GM12878 (cell line): ENCODE data around the gene TNIP1. TPM values are rescaled to one million over a fixed set of nuclear protein-coding genes. Genes with fewer than 3 reads are reported as not detected.

Source experiments
- ATAC-seq: fragments of 200-7000 bp; cut with Tn5 transposase; 3 replicates; pipeline ENCODE4 v1.9.1; 2020; ENCODE audit warnings: mild to moderate bottlenecking, moderate library complexity
- BruUV-seq: library from RNA; stranded (reverse); fragments of 400-500 nt; replicated peaks from 2 replicates; lab custom pipeline; 2021; lab: Mats Ljungman, UMichigan
- CTCF ChIA-PET: fragments of 300-600 bp; sonication (Branson Sonifier 250); formaldehyde crosslinking; extraction: SDS; loops from one replicate; lab custom pipeline; 2021; ENCODE audit warnings: inconsistent platforms; lab: Yijun Ruan, JAX
- POLR2A ChIA-PET: fragments of 350-600 bp; formaldehyde crosslinking; extraction: SDS; loops from one replicate; lab custom pipeline; 2021; ENCODE audit warnings: inconsistent platforms; lab: Charles Lee
- RAD21 ChIA-PET: fragments of 300-600 bp; sonication (Branson Sonifier 250); formaldehyde crosslinking; loops from one replicate; lab custom pipeline; 2023; ENCODE audit warnings: antibody characterized with exemption; ENCODE audit not compliant: unreplicated experiment; lab: Charles Lee
- SMC1A ChIA-PET: fragments of 300-600 bp; sonication (Branson Sonifier 250); formaldehyde crosslinking; loops from one replicate; lab custom pipeline; 2023; ENCODE audit not compliant: unreplicated experiment, uncharacterized antibody; lab: Charles Lee
- DNase-seq: peaks from one replicate; pipeline ENCODE4 v3.0.0-alpha.2; 2011; ENCODE audit warnings: low read depth, low spot score
- FAIRE-seq: peaks from 3 replicates; lab custom pipeline; 2011; peaks lifted over from hg19 to GRCh38; lab: Jason Lieb, UNC
- H2AFZ ChIP-seq: 2 replicates; pipeline ENCODE4 v1.6.0; 2011; ENCODE audit warnings: low read depth, low read length, control low read depth; ENCODE audit not compliant: control insufficient read depth
- H3K27ac ChIP-seq: 2 replicates; pipeline ENCODE4 v1.5.1; 2011; ENCODE audit warnings: control low read depth; ENCODE audit not compliant: control insufficient read depth, insufficient read depth
- H3K27me3 ChIP-seq, 2 experiments: replicated peaks in 1 of 2; 2 replicates each; pipeline versions ENCODE4 v1.6.0 to v1.6.1; 2011; ENCODE audit warnings: low read length in 1 of 2; ENCODE audit not compliant: control insufficient read depth in 2 of 2, insufficient read depth in 2 of 2
- H3K36me3 ChIP-seq, 2 experiments: 2 replicates each; pipeline ENCODE4 v1.5.1; 2011; ENCODE audit warnings: low read length in 1 of 2; ENCODE audit not compliant: control insufficient read depth in 2 of 2, insufficient read depth in 2 of 2
- H3K4me1 ChIP-seq: 2 replicates; pipeline ENCODE4 v1.6.1; 2011; ENCODE audit warnings: mild to moderate bottlenecking, low read length, moderate library complexity, mixed read lengths; ENCODE audit not compliant: control insufficient read depth, insufficient read depth
- H3K4me2 ChIP-seq: 2 replicates; pipeline ENCODE4 v1.6.0; 2011; ENCODE audit warnings: control low read depth; ENCODE audit not compliant: control insufficient read depth, insufficient read depth
- H3K4me3 ChIP-seq: fragments of 200-600 bp; sonication (generic); 2 replicates; pipeline ENCODE4 v1.5.1; 2016
- H3K79me2 ChIP-seq: 2 replicates; pipeline ENCODE4 v1.6.0; 2011; ENCODE audit warnings: low read length; ENCODE audit not compliant: control insufficient read depth, insufficient read depth
- H3K9ac ChIP-seq: 2 replicates; pipeline ENCODE4 v1.8.0; 2011; ENCODE audit warnings: low read length, control low read depth, mixed read lengths; ENCODE audit not compliant: control insufficient read depth, insufficient read depth
- H3K9me3 ChIP-seq: replicated peaks from 3 replicates; pipeline ENCODE4 v1.5.1; 2011; ENCODE audit warnings: mild to moderate bottlenecking, low read length; ENCODE audit not compliant: control insufficient read depth, insufficient read depth
- H4K20me1 ChIP-seq: 2 replicates; pipeline ENCODE4 v1.6.0; 2011; ENCODE audit not compliant: control insufficient read depth, insufficient read depth
- IRF4 ChIP-seq: IDR thresholded peaks from 2 replicates; pipeline ENCODE4 v1.6.1; 2011; ENCODE audit warnings: low read depth, low read length
- KLF5 ChIP-seq: fragments of 450-650 bp; IDR thresholded peaks from 2 replicates; pipeline ENCODE4 v1.6.1; 2014; ENCODE audit warnings: mild to moderate bottlenecking; ENCODE audit not compliant: partially characterized antibody
- NR2C2 ChIP-seq: IDR thresholded peaks from 2 replicates; pipeline ENCODE4 v1.6.1; 2011; ENCODE audit warnings: borderline replicate concordance, low read depth; ENCODE audit not compliant: control insufficient read depth, insufficient read length
- POLR2A ChIP-seq: IDR thresholded peaks from 2 replicates; pipeline ENCODE4 v1.6.1; 2011; ENCODE audit warnings: low read depth, mild to moderate bottlenecking, low read length
- RUNX3 ChIP-seq: IDR thresholded peaks from 2 replicates; pipeline ENCODE4 v1.6.1; 2012; ENCODE audit warnings: low read length, inconsistent platforms
- YY1 ChIP-seq: IDR thresholded peaks from 2 replicates; pipeline ENCODE4 v1.6.1; 2011; ENCODE audit warnings: low read depth, mild to moderate bottlenecking, low read length
- ZZZ3 ChIP-seq: IDR thresholded peaks from 2 replicates; pipeline ENCODE4 v1.6.1; 2011; ENCODE audit warnings: low read depth; ENCODE audit not compliant: control insufficient read depth, insufficient read length
- WGBS: methylation state at CpG from one replicate; pipeline ENCODE4 v1.1.6; 2016; ENCODE audit warnings: low lambda C conversion rate; ENCODE audit not compliant: insufficient replicate concordance, insufficient coverage; ENCODE audit errors: missing lambda C conversion rate; 5-methylcytosine and 5-hydroxymethylcytosine counted together
- in situ Hi-C: fragments of 300-500 bp; cut with MboI; formaldehyde crosslinking; loops from 9 replicates; pipeline ENCODE4 v1.14.3; 2018; ENCODE audit warnings: mixed read lengths
- intact Hi-C: fragments of 100-400 bp; cut with micrococcal nuclease; formaldehyde crosslinking; loops from one replicate; pipeline ENCODE4 v1.14.2; 2022; ENCODE audit not compliant: unreplicated experiment
- polyA plus RNA-seq, 11 experiments: library from polyadenylated mRNA; depleted of rRNA in 4 of 11; unstranded in 6 of 11; stranded (reverse) in 5 of 11; fragments of >200 nt; fragmentation: Nextera tagmentation in 4 of 11; fragmentation: Illumina TruSeq in 1 of 11; extraction: Ambion mirVana in 4 of 11; extraction: Trizol in 1 of 11; gene quantifications; 1 replicate in 1 of 11; 2 replicates in 10 of 11; pipeline versions ENCODE4 v1.2.1 to v1.2.3, GENCODE V29; 2011 to 2016; ENCODE audit warnings: inconsistent platforms in 2 of 11, missing spikeins in 2 of 11, low read depth in 1 of 11
- total RNA-seq, 4 experiments: library from RNA; depleted of rRNA in 3 of 4; stranded (reverse); fragments of >200 nt in 3 of 4; fragmentation: Illumina TruSeq in 1 of 4; extraction: Trizol in 1 of 4; gene quantifications; 2 replicates each; pipeline versions ENCODE4 v1.2.1 to v1.2.3, GENCODE V29; 2013 to 2021
- TF ChIP-seq, protein P1 (sequence below): fragments of 450-650 bp; IDR thresholded peaks from 2 replicates; pipeline ENCODE4 v1.6.1; 2016; ENCODE audit warnings: mild to moderate bottlenecking

TNIP1 gene
- total and polyA plus RNA-seq, 10 of the 15 experiments (the other 5 are each of a cell fraction or from before 2014, with no cell fraction given): 4.4 to 279 (median 150) TPM

DNA sequence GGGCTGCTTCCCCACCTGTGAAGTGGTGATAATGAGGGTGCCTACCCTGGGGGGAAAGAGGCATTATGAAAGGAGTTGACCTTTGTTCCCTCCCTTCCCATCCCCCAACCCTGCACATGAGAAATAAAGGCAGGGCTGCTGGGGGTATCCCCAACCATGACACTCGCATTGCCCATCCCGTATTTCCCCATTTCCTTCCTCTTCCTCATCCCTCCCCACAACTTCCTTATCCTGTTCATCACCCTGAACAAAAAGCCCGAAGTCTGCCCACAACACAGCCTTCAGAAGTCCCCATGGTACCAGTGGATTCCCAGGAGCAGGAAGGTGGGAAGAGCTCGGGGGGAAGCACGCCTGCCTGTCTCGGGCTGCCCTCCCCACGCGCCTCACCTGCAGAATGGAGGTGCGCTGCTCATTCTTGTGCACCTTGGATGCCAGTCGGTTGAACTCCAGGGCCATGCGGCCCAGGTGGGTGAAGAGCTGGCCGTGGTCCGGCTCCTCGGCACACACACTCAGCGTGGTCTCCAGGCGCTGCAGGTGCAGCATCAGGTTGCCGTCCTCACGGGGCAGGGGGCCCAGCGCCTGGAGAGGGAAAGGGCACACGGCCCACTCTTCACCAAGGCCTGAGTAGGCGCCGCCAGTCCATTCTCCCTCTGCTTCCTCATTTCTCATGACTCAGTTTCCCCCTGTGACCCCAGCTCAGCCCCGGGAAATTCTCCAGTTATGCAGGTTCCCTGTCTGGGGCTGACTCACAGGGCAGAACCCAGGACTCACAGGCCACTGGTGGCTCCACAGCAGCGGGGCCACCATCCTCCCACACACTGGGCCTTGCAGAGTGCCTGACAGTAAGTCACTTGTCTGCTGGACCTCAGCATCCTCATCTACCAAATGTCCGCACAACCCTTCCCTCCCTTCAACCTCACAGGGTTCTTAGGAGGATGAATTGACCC lies 24.2 kb downstream of the TNIP1 start:
- no peak overlapping the region for H3K27ac ChIP-seq
- H3K4me3 ChIP-seq: no peak overlapping the region
- peaks cover 62 to 71% of the 10 kb centered on the region in 2 experiments for H3K36me3 ChIP-seq
- peaks cover 39% of the 10 kb centered on the region for H3K79me2 ChIP-seq
- no peak overlapping the region for H3K4me2 ChIP-seq
- intact Hi-C loops: no loop called here
- H3K9me3 ChIP-seq: no peaks in the 10 kb centered on the region
- no peak for TF ChIP-seq NR2C2
- TF ChIP-seq IRF4: no peak
- 0 out of 2 replicates have a peak, but pooled peaks have one; percentile 8 for TF ChIP-seq RUNX3
- TF ChIP-seq ZZZ3: no peak
- POLR2A ChIA-PET: no interaction called here
- no peak for DNase-seq
- in situ Hi-C loops: no loop called here
- H3K27me3 ChIP-seq: no peaks in the 10 kb centered on the region
- WGBS: 85% methylated on average over 25 of the region's 25 CpGs
- H3K4me1 ChIP-seq: peaks cover 30% of the 10 kb centered on the region
- H4K20me1 ChIP-seq: peaks cover 9% of the 10 kb centered on the region
- CTCF ChIA-PET: interaction anchor here (15.8 kb wide), 1 partner anchor 59 kb away, joined by 691 read pairs; no protein-coding TSS in a partner anchor
- RAD21 ChIA-PET: interaction anchor here (3.0 kb wide), 1 partner anchor 59 kb away, joined by 9 read pairs; no protein-coding TSS in a partner anchor
- no peak for ATAC-seq
- SMC1A ChIA-PET: interaction anchor here (1.4 to 1.5 kb wide), 2 partner anchors 42 to 59 kb away, joined by 4 to 6 read pairs; no protein-coding TSS in a partner anchor
- BruUV-seq: no TSS peak
- FAIRE-seq: no peak
- no peak overlapping the region for H3K9ac ChIP-seq
- H2AFZ ChIP-seq: no peak overlapping the region

DNA sequence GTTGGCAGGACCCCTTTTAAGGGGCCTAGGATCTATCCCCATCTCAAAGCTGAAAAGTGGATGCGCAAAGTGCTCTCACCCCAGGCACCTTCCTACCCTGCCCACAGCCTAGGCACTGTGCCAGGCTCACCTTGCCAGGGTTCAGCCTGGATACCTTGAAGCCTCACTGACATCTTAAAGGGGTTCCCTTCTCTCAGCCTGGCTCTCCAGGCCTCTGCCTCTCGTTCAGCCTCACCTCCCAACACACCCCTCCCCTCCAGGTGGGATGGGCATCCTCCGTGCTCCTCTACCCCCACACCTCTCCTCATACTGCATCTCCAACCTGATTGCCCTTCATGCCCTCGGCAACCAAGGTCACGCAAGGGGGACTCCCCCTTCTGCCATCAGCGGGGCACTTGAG lies 25.5 kb downstream of the TNIP1 start:
- CTCF ChIA-PET: interaction anchor here (0.6 to 15.8 kb wide), 3 partner anchors 60 to 320 kb away, joined by 3 to 691 read pairs (median 214); no protein-coding TSS in a partner anchor
- no peak overlapping the region for H3K4me2 ChIP-seq
- H3K79me2 ChIP-seq: peaks cover 39% of the 10 kb centered on the region
- BruUV-seq: no TSS peak
- peaks cover 21% of the 10 kb centered on the region for H3K4me1 ChIP-seq
- DNase-seq (no peak), FAIRE-seq (no peak), ATAC-seq (no peak)
- H3K4me3 ChIP-seq: no peak overlapping the region
- TF ChIP-seq KLF5: no peak
- TF ChIP-seq, protein P1, sequence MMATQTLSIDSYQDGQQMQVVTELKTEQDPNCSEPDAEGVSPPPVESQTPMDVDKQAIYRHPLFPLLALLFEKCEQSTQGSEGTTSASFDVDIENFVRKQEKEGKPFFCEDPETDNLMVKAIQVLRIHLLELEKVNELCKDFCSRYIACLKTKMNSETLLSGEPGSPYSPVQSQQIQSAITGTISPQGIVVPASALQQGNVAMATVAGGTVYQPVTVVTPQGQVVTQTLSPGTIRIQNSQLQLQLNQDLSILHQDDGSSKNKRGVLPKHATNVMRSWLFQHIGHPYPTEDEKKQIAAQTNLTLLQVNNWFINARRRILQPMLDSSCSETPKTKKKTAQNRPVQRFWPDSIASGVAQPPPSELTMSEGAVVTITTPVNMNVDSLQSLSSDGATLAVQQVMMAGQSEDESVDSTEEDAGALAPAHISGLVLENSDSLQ: no peak
- TF ChIP-seq YY1: no peak
- TF ChIP-seq POLR2A: peak; percentile 38; the same call in 1 of the 2 replicates
- RAD21 ChIA-PET: interaction anchor here (1.0 to 3.0 kb wide), 3 partner anchors 11 to 60 kb away, joined by 3 to 9 read pairs (median 4); no protein-coding TSS in a partner anchor
- SMC1A ChIA-PET: interaction anchor here (0.9 to 9.9 kb wide), 7 partner anchors 16 to 109 kb away, joined by 3 to 279 read pairs (median 4); no protein-coding TSS in a partner anchor
- peaks cover 64 to 71% of the 10 kb centered on the region in 2 experiments for H3K36me3 ChIP-seq
- H3K27me3 ChIP-seq: no peaks in the 10 kb centered on the region
- POLR2A ChIA-PET: no interaction called here
- no peaks in the 10 kb centered on the region for H3K9me3 ChIP-seq
- no peak overlapping the region for H2AFZ ChIP-seq
- H4K20me1 ChIP-seq: peaks cover 8% of the 10 kb centered on the region
- in situ Hi-C loops: no loop called here
- 49% methylated on average over 6 of the region's 6 CpGs for WGBS
- no peak overlapping the region for H3K9ac ChIP-seq
- intact Hi-C loops: no loop called here
- H3K27ac ChIP-seq: no peak overlapping the region
